GM18870 (cell line): ENCODE measurements around the gene MAB21L2.
"Not testable (repeated sequence)": the region's sequence is repeated elsewhere in the genome, so short reads cannot be mapped to it uniquely, and the experiment has no call there.

Source experiments
- ATAC-seq: cut with Tn5 transposase; IDR thresholded peaks from one replicate; pipeline ENCODE4 v1.9.1; 2021; ENCODE audit warnings: moderate library complexity; ENCODE audit not compliant: unreplicated experiment

MAB21L2 gene

DNA sequence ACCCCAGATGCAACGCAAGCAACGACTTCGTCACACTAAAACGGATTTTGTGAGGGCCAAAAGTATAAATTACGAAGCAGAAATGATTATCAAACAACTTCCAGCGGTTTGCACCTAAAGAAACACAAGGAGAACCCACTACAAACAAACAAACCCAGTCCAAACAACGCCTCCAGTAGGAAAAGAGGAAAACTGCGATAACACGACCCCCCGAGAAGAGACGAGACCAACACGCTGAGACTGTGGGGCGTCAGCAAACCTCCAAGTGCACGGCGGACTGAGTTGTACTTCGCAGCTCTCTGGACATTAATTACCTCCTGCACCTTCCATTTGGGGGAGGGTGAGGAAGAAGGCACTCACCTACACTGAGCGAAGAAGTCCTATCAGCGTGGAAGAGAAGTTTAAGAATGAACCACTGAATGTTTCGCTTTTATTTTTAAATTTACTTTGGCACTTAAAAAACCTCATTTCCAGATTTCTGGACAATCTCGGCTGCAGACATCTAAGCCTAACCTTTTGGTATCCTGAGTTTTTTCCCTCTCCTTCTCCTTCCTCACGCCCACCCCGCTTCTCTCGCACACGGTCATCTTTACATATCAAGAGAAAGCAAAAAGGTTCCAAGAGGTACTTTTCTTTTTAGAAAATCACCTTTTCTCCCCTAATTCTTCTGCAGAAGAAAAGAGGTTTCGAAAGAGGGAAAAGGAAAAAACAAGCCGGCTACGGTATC lies at the start of gene MAB21L2:
MAB21L2 (plus strand) TSS at position 6 of the 727 bp plus-strand sequence. CDS start 879 bp downstream, outside the sequence.
- no peak for ATAC-seq

DNA sequence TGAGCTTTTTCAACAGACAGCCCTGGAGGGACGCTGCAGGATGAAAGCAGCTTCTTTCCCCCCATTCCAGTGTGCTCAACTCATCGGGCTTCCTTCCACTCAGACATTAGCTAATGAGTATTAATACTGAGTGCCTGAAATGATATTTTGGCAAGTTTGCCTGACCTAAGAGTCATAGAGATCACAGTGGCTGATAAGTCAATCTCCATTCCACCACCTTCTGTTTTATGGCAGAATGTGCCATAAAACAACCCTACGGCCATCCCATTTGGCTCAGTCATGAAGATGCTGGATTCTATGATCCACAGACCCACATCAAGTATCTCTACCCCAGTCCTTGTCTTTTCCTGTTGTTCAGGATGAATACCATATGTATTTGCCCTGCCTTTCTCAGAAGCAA lies 48.3 kb upstream of the MAB21L2 start:
- no peak for ATAC-seq

DNA sequence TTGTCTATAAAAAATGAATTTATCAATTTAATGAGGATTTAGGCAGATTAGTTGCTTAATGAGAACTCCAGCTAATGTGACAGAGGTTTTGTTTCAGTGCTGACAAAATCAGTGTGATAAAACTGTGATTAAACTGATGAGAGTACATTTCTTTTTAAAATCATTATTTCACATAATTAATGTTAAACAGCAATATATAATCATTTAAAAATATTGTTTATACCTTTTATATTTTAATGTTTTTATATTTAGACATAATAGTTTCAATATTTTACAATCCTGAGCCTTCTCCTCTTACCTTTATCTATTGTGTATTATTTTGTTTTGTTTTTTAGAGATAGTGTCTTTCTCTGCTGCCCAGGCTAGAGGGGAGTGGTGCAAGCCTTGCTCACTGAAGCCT lies 47.1 kb upstream of the MAB21L2 start:
- ATAC-seq, result no peak

DNA sequence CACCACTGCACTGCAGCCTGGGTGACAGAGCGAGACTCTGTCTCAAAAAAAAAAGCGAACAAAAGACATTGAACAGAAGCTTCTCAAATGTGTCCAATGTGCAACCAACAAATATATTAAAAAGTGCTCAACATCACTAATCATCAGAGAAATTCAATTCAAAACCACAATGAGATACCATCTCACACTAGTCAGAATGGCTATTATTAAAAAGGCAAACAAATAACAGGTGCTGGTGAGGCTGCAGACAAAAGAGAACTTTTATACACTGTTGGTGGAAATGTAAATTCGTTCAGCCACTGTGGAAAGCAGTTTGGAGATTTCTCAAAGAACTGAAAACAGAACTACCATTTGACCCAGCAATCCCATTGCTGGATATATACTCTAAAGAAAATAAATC lies 44.0 kb upstream of the MAB21L2 start:
- ATAC-seq, result not testable (repeated sequence)

DNA sequence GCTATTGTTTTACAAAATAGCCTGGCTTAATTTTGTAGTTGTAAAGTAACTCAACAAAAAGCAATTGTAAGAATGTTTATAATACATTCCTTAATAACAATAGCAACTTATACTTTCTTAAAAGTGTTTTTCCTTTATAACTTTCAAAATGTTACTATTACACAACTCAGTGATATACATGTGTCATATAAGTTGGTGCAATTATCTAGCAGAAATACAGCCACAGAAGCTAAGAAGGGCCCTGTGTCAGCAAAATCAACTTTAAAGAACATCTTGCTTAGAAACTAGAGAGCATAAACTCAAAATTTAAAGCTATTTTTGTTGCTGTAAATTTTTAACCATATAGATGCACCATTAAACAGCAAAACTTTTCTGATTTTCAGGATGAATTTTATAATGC lies 41.4 kb upstream of the MAB21L2 start:
- ATAC-seq, result no peak

DNA sequence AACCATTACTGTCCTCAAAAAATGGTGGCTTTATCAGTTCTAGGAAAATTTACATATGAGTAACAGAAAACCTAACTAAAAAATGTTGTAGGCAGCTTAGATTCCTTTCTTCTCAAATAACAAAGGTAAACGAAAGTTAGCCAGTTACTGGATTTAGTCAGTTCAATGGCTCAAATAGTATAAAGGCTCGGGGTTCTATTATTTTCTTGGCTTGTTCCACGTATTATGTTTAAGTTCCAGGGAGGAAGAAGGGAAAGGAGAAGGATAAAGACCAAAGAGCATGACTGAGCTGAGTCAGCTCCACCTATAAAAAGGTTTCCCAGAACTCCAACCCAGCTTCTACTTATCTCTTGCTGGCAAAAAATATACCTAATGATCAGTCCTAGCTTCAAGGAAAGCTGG lies 41.0 kb upstream of the MAB21L2 start:
- ATAC-seq, result no peak

DNA sequence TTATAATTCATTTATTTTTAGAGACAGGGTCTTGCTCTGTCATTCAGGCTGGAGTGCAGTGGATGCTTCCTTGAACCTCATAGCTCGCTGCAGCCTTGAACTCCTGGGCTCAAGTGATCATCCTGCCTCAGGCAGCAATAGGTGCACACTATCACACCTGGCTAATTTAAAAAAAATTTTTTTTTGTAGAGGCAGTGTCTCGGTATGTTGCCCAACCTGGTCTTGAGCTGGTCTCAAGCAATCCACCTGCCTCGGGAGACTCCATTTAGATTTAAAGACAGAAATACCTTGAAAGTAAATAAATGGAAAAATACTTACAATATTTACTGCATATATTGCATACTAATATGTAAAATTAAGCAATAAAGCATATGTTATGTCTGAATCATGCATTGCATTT lies 40.3 kb upstream of the MAB21L2 start:
- ATAC-seq, result no peak

DNA sequence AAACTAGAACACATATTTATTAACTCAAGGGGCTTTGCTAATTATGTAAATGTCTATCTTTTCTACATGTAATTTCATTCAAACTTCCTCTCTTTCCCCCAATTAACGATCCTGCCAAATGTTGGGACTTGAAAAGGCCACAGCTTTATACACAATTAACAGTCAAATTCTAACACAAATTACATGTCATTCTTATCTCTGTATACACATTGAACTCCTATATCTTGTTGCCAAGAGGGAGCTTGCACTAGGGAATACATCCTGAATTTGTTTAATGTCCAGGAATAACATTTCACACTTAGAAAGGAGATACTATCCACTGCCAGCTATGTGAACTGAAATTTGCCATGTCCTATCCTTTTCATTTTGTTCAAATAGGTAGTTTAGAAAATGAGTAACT lies 38.9 kb upstream of the MAB21L2 start:
- ATAC-seq, result no peak

DNA sequence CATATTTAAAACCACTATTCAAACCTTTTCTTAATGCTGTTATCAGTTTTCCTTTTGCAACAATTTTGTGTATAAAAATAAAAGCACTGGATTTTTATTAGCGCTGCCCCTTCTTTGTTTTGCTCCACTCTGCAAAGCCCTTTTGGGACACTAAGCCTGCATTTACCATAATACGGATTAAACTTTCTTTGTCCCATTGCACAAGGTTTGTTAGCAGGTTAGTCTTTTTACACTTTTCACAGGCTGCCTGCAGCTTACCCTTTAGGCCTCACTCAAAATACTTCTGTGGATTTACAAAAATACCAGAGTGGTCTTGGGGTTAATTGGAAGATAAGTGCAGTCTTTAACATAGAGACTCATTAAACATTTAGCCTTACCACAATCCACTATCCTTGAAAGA lies 35.7 kb upstream of the MAB21L2 start:
- ATAC-seq, result no peak

DNA sequence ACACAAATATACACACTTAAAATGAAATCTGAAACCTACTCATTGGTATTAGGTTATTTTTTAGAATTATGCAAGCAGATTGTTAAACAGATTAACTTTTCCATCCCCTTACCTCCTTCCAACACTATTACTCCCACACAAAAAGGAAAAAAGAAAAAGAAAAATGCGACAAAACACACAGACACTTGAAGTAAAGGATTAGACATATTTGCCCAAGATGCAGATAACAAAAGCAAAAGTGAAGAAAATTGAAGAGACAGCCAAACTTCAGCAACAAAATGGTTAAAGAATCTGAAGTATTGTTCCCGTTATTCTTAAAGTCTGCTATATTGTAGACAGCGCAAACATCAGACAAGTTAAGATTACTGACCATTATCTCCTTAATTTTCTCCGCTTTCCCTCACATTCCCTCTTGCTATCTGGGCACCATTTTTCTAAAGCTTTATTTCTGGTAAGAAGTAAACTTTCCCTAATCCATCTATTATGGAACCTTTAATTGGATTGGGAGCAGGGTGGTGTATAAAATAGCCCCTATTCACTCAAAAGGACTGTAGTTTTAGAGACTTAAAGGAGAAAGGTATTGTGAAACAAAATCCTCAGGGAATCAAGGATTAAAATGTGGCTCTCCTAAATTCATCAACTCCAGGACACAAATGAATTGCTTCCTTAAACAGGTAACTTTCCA lies 34.7 kb upstream of the MAB21L2 start:
- no peak for ATAC-seq

DNA sequence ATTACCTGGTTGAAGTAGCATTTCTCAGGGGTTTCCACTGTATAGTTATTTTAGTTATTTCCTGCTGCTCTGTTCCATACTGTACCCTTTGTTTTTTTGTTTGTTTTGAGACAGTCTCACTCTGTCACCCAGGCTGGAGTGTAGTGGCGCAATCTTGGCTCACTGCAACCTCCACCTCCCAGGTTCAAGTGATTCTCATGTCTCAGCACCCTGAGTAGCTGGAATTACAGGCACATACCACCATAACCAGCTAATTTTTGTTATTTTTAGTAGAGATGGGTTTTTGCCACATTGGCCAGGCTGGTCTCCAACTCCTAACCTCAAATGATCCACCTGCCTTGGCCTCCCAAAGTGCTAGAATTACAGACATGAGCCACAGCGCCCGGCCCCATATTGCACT lies 24.1 kb upstream of the MAB21L2 start:
- ATAC-seq, result not testable (repeated sequence)

DNA sequence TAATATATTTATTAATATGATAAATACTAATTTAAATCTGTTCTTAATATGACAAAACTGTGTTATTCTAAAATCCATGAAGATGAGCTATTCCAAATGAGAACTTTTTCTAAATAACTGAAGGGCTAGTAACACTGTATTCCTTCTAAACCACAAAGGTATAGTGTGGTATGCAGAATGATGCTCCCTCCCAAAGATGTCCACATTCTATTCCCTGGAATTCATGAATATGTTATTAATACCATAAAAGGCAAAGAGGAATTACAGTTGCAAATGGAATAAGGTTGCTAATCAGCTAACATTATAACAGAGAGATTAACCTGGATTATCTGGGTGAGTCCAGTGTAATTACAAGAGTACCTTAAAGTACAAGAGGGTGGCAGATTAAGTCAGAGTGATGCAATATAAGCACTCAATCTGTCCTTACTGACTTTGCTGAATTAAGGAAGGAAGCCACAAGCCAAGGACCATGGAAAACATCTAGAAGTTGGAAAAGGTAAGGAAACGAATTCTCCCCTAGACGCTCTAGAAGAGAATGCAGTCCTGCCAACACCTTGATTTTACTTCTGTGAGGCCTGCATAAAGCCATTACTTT lies 20.7 kb upstream of the MAB21L2 start:
- ATAC-seq, result no peak

DNA sequence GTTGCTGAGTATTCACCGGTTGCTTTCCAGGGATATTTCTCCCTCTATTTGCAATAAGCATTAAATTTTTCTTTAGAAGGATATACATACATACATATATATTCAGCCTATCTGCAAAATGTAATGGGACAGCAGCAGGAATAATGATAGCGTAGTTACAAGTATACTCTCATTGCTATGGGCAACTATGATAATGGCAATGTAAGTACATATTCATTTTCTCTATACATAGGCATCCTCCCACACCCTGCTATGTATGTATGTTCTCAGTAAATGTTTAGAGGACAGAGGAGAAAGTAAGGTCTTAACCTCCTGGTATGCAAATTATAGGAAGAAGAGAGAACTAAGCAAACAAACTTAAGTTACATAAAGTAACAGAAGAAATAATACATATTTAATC lies 19.7 kb upstream of the MAB21L2 start:
- ATAC-seq, result no peak

DNA sequence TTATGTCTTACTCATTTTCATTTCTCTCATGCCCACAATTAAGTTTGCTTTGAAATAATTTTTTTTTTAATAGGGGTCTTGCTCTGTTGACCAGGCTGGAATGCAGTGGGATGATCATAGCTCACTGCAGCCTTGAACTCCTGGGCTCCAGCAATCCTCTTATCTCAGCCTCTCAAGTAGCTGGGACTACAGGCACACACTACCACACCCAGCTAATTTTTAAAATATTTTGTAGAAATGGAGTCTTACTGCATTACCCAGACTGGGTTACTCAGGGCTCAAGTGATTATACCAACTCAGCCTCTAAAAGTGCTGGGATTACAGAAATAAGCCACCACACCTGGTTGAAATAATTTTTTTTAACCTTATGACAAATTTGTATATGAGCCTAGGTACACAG lies 19.2 kb upstream of the MAB21L2 start:
- no peak for ATAC-seq

DNA sequence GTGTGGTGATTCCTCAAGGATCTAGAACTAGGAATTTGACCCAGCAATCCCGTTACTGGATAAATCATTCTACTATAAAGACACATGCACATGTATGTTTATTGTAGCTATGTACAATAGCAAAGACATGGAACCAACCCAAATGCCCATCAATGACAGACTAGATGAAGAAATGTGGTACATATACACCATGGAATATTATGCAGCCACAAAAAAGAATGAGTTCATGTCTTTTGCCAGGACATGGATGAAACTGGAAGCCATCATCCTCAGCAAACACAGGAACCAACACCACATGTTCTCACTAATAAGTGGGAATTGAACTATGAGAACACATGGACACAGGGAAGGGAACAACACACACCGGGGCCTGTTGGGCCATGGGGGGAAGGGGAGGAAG lies 17.0 kb upstream of the MAB21L2 start:
- not testable (repeated sequence) for ATAC-seq

DNA sequence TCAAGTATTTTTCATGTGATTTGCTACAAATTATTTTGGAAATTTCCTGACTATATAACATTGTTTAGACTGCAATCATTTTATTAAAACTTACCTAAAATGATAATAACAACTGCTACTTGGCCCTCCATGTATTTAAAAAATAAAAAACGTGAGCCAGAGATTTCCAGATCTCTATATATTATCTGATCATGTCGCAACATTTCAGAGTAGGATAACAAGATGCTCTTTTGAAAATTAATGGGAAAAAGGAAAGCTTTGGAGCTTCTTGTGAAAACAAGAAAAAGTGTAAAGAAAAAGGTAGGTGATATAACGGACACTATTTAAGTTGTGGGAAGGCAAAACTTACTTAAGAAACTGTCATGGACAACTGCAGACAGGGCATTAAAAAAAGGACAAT lies 14.9 kb upstream of the MAB21L2 start:
- no peak for ATAC-seq

DNA sequence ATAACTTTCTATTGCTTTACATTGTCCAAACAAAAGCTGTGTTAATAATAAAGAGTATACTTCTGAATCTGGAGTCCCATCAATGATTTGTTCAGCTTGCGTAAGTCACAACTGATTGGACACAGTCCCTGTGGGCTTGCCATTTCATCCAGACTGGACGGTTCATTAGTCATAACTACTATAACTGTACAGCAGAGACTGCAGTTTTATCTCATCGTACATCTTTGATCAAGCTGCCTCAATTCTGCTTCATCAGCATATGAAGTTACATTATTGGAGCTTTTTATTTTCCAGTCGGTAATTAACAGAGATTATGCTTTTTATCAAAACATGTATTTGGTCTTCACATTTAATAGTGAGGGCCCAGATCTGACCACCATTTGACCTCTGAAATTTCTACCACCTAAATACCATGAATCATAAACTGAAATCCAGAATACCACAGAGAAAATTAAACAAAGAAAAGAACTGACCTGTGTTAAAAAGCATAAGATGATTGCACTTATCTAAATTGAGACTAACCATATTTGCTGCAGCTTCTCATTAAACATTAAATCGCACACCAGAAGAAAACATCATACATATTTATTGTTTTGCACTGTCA lies 12.5 kb upstream of the MAB21L2 start:
- ATAC-seq, result no peak

DNA sequence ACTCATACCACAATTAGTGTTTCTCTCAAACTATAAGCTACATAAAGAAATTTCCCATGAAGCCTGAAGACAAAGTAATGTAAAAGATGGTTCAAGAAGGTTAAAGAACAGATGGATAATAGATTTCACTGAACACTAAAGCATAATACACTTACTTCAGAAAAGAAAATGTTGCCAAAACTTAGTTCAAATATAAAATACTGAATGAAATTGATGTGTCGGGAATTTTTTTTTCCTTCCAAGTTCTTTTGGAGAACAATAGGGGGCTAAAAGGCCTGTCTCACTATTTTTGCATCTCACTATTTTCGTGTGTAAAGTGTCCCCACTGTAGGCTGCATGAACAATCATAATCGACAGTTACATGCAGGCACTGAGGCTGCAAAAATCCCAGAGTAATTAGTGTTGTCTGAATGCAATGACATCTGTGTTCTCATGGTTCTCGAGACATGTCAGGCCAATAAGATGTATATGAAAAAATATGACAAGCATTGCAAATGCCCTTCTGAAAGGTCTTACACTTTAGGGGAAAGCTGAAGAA lies 11.9 kb upstream of the MAB21L2 start:
- no peak for ATAC-seq

DNA sequence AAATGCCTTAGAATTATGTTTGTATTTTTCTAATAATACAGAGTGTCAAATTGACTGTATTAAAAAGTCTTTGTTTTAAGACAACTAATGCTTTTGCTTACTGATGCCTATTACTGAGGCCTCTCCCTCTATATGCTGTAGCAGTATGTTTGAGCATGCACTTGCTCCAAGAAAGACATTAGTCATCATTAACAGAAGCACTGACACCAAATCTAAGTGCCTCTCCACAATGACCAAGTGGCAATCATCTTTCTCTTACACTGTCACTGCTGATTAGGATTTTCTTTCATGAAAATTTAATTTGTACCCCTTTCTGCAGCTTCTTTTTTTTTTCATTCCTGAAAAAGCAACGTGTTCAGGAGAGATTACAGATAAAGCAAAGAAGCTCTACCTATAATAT lies 11.1 kb upstream of the MAB21L2 start:
- no peak for ATAC-seq

DNA sequence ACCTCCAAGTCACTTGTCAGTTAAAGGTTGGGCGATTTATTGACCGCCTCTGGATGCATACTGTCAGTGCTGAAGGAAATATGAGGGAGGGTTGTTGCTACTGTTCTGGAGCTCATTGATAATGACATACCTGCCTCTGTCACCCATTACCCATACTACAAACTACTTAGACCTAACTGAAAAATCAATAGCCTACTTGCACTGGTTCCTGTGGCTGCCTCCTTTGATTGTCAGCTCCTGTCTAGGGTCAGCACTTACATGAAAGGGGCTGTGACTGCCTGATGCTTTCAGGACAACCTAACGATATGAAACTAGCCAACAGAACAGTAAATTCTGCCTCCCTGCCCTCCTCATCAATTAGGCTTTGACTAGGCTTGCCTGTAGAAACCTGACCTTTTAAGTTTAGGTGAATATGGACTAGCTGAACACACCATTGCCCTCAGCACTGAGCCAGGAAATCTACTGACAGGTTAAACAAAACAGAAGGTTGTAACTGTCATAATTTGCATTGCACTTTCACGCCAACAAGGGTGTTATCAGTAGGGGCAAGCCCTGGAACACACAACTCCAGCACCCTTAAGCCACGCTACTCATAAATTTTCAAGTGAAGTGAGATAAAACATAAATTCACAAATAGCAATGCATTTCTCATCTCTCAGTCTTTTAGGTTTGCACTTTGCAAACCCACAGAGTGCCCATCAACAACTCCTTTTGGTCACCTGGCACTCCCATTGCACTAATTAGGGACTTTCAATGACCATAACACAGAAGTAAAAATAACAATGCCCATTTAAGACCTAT lies 9.0 kb upstream of the MAB21L2 start:
- no peak for ATAC-seq

DNA sequence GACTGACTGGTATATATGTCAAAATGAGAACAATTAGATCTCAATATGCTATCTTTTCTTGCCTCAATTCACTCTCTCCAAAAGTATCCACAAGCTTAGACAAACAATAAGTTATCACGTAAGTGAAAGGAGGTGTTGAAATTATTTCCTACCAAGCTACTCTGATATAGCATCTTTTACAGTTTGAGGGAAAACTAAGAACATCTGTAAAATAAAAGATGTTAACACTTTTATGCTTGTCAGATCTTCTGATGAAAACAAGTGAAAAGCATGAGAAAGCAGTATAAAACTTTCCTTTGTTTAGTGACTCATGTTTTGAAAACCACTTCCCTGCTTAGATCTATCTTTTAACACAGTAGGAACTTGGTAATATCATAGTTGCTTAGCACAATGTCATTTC lies 8.4 kb upstream of the MAB21L2 start:
- ATAC-seq, result no peak
